ENCODE data around the gene ATP8B4.

The ATP8B4 gene, protein sequence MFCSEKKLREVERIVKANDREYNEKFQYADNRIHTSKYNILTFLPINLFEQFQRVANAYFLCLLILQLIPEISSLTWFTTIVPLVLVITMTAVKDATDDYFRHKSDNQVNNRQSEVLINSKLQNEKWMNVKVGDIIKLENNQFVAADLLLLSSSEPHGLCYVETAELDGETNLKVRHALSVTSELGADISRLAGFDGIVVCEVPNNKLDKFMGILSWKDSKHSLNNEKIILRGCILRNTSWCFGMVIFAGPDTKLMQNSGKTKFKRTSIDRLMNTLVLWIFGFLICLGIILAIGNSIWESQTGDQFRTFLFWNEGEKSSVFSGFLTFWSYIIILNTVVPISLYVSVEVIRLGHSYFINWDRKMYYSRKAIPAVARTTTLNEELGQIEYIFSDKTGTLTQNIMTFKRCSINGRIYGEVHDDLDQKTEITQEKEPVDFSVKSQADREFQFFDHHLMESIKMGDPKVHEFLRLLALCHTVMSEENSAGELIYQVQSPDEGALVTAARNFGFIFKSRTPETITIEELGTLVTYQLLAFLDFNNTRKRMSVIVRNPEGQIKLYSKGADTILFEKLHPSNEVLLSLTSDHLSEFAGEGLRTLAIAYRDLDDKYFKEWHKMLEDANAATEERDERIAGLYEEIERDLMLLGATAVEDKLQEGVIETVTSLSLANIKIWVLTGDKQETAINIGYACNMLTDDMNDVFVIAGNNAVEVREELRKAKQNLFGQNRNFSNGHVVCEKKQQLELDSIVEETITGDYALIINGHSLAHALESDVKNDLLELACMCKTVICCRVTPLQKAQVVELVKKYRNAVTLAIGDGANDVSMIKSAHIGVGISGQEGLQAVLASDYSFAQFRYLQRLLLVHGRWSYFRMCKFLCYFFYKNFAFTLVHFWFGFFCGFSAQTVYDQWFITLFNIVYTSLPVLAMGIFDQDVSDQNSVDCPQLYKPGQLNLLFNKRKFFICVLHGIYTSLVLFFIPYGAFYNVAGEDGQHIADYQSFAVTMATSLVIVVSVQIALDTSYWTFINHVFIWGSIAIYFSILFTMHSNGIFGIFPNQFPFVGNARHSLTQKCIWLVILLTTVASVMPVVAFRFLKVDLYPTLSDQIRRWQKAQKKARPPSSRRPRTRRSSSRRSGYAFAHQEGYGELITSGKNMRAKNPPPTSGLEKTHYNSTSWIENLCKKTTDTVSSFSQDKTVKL

DNA sequence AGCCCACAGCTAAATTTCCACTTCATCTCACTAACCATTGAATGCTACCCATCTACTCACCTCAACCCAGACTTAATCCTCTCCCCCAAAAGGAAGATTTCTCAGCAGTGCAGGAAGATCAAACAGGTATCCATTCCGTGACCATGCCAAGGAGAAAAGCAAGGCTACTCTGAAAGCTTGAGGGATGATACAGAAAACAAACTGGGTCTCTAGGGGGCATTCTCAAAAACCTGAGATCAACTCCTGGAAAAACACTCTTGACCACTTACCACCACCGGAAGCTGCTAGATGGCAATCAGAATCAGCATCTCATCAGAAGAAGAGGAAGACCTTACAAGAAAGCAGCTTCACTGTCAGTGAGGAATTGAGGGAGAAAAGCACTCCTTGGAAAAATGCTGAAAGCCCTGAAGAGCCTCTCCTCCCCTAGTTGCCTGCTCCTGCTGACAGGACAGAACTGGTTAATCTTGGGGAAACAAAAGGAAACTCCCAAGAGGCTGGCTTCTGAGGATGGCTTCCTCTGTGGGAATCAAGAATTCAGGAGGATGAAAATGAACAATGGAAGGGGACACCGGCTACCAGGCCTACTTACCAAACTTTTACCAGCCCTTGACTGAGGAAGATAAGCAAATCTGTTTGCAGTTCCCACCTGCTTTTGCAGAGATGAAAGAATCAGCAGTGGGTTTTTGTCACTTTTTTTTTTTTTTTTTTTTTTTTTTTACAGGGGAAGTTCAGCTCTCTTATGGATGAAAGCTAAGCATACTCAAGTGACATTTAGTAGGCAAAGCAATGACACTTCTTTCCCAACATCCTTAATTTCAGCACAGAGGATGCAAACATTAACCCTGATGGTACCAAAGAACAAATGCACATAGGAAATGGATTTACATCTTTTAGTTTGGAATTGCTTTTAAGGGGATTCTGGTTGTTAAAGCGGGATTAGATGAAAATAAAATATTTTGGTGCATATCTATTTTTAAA lies at the start of gene ATP8B4:
TSS of gene ATP8B4 (minus strand) at position 171 of the 978 bp plus-strand sequence. CDS start 12,267 bp downstream, outside the sequence.
- H3K9me2 ChIP-seq (replicated peaks; ENCODE audit: insufficient read depth, low read length), result no peaks in the 10 kb centered on the region
- H3K27ac ChIP-seq (ENCODE audit: low read depth, low read length), result no peak within 1 kb of the TSS
- H3K4me2 ChIP-seq (ENCODE audit: low read depth, low read length, poor library complexity, severe bottlenecking), result no peak within 1 kb of the TSS
- no peaks in the 10 kb centered on the region for H3F3A ChIP-seq (ENCODE audit: insufficient read depth)
- no peaks in the 10 kb centered on the region for H4K20me1 ChIP-seq (ENCODE audit: low read depth, low read length)
- no peak within 1 kb of the TSS for H3K9ac ChIP-seq (ENCODE audit: low read length)
- no peak for TF ChIP-seq EZH2phosphoT487 (conservative IDR thresholded peaks at IDR 0.05; ENCODE audit: low read length)
- TF ChIP-seq, protein P1, sequence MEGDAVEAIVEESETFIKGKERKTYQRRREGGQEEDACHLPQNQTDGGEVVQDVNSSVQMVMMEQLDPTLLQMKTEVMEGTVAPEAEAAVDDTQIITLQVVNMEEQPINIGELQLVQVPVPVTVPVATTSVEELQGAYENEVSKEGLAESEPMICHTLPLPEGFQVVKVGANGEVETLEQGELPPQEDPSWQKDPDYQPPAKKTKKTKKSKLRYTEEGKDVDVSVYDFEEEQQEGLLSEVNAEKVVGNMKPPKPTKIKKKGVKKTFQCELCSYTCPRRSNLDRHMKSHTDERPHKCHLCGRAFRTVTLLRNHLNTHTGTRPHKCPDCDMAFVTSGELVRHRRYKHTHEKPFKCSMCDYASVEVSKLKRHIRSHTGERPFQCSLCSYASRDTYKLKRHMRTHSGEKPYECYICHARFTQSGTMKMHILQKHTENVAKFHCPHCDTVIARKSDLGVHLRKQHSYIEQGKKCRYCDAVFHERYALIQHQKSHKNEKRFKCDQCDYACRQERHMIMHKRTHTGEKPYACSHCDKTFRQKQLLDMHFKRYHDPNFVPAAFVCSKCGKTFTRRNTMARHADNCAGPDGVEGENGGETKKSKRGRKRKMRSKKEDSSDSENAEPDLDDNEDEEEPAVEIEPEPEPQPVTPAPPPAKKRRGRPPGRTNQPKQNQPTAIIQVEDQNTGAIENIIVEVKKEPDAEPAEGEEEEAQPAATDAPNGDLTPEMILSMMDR (IDR thresholded peaks at IDR 0.05; ENCODE audit: insufficient read depth, low read length, poor library complexity, severe bottlenecking), result no peak
- H3K27me3 ChIP-seq (ENCODE audit: low read length), result no peaks in the 10 kb centered on the region
- no peaks in the 10 kb centered on the region for H3K9me3 ChIP-seq (ENCODE audit: insufficient read depth, low read length)
- no peaks in the 10 kb centered on the region for H3K36me3 ChIP-seq (ENCODE audit: low read length)
- no peak within 1 kb of the TSS for H2AFZ ChIP-seq (ENCODE audit: low read depth, low read length, severe bottlenecking)
- H3K4me3 ChIP-seq (ENCODE audit: insufficient read depth, low read length, poor library complexity, severe bottlenecking), result no peak within 1 kb of the TSS
- H3K79me2 ChIP-seq (ENCODE audit: insufficient read depth, low read length), result no peaks in the 10 kb centered on the region

DNA sequence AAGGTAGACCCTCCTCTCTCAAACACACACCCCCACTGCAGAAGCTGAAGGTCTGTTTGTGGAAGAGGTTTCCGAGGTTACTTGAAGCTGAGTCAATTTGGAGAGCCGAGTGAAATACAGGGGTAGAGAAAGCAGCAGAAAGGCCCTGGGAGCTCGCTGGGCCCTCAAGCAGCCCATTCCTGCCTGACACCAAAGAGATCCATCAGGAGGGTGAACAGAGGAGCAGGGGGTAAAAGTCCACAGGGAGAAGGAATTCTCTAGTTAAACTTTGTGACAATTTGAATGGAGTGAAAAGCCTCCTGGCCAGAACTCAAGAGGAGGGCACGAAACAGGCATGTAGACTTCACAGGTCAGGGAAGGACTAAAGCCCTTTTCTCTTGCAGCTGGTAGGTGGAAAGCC lies 49.3 kb upstream of the ATP8B4 start:
- H3K4me3 ChIP-seq (ENCODE audit: insufficient read depth, low read length, poor library complexity, severe bottlenecking), result no peak overlapping the region
- H4K20me1 ChIP-seq (ENCODE audit: low read depth, low read length), result no peaks in the 10 kb centered on the region
- no peak overlapping the region for H3K4me2 ChIP-seq (ENCODE audit: low read depth, low read length, poor library complexity, severe bottlenecking)
- H3K79me2 ChIP-seq (ENCODE audit: insufficient read depth, low read length), result no peaks in the 10 kb centered on the region
- no peaks in the 10 kb centered on the region for H3K36me3 ChIP-seq (ENCODE audit: low read length)
- H3K27me3 ChIP-seq (ENCODE audit: low read length), result no peaks in the 10 kb centered on the region
- H3K9me3 ChIP-seq (ENCODE audit: insufficient read depth, low read length), result no peaks in the 10 kb centered on the region
- TF ChIP-seq EZH2phosphoT487 (conservative IDR thresholded peaks at IDR 0.05; ENCODE audit: low read length), result no peak
- TF ChIP-seq, protein P1 (IDR thresholded peaks at IDR 0.05; ENCODE audit: insufficient read depth, low read length, poor library complexity, severe bottlenecking), result no peak
- no peak overlapping the region for H3K27ac ChIP-seq (ENCODE audit: low read depth, low read length)
- H3K9ac ChIP-seq (ENCODE audit: low read length), result no peak overlapping the region
- H2AFZ ChIP-seq (ENCODE audit: low read depth, low read length, severe bottlenecking), result no peak overlapping the region
- no peaks in the 10 kb centered on the region for H3F3A ChIP-seq (ENCODE audit: insufficient read depth)
- no peaks in the 10 kb centered on the region for H3K9me2 ChIP-seq (replicated peaks; ENCODE audit: insufficient read depth, low read length)

DNA sequence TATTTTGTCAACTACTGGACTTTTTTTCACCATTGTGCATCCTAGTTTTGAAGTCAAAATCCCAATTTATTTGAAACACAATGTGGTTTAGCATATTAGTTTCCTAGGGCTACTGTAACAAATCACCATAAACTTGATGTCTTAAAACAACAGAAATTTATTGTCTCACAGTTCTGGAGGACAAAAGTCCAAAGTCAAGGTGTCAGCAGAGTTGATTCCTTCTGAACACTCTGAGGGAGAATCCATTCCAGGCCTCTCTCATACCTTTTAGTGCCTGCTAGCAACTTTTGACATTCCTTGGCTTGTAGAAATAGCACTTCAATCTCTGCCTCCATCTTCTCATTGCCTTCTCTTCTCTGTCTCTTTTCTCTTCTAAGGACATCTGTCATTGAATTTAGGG lies 48.1 kb upstream of the ATP8B4 start:
- H3K27ac ChIP-seq (ENCODE audit: low read depth, low read length), result no peak overlapping the region

More for the DNA sequence above, 48.1 kb upstream of the ATP8B4 start:
- Histone ChIP-seq H3K27me3 (ENCODE audit: low read length) (no peaks in the 10 kb centered on the region), H3K4me2 (ENCODE audit: low read depth, low read length, poor library complexity, severe bottlenecking) (no peak overlapping the region), H3K9ac (ENCODE audit: low read length) (no peak overlapping the region), H2AFZ (ENCODE audit: low read depth, low read length, severe bottlenecking) (no peak overlapping the region), H3K9me2 (replicated peaks; ENCODE audit: insufficient read depth, low read length) (no peaks in the 10 kb centered on the region), H3F3A (ENCODE audit: insufficient read depth) (no peaks in the 10 kb centered on the region), H3K4me3 (ENCODE audit: insufficient read depth, low read length, poor library complexity, severe bottlenecking) (no peak overlapping the region), H3K9me3 (ENCODE audit: insufficient read depth, low read length) (no peaks in the 10 kb centered on the region), H3K36me3 (ENCODE audit: low read length) (no peaks in the 10 kb centered on the region), H3K79me2 (ENCODE audit: insufficient read depth, low read length) (no peaks in the 10 kb centered on the region), H4K20me1 (ENCODE audit: low read depth, low read length) (no peaks in the 10 kb centered on the region)
- TF ChIP-seq EZH2phosphoT487 (conservative IDR thresholded peaks at IDR 0.05; ENCODE audit: low read length), result no peak
- TF ChIP-seq, protein P1 (IDR thresholded peaks at IDR 0.05; ENCODE audit: insufficient read depth, low read length, poor library complexity, severe bottlenecking), result no peak

Data from SU-DHL-6 (cell line).